Heart right ventricle (tissue), 16 donors: ENCODE data around the gene CTPS1. TPM values are rescaled to one million over a fixed set of nuclear protein-coding genes. Genes with fewer than 3 reads are reported as not detected.

Experiments
- ATAC-seq, 8 donors: fragments of 200-7000 bp; cut with Tn5 transposase; one replicate each; pipeline ENCODE4 v1.9.1; 2020; ENCODE audit warnings: mild to moderate bottlenecking in 8 of 8, moderate library complexity in 8 of 8, moderate number of reproducible peaks in 1 of 8
- DNase-seq, 2 donors: peaks; one replicate each; pipeline ENCODE4 v3.0.0-alpha.2; 2020
- H3K27ac ChIP-seq, 10 donors: fragments of 200-600 bp; sonication (generic) in 2 of 10; one replicate each; pipeline versions ENCODE4 v1.5.0 to v1.8.0; 2020 to 2022; ENCODE audit warnings: mild to moderate bottlenecking in 3 of 10
- H3K27me3 ChIP-seq, 7 donors: fragments of 200-600 bp; one replicate each; pipeline ENCODE4 v1.8.0; 2021 to 2022; ENCODE audit warnings: mild to moderate bottlenecking in 2 of 7
- H3K36me3 ChIP-seq, 9 donors: fragments of 200-600 bp; sonication (generic) in 1 of 9; one replicate each; pipeline versions ENCODE4 v1.5.0 to v1.8.0; 2020 to 2022; ENCODE audit warnings: mild to moderate bottlenecking in 2 of 9
- H3K4me1 ChIP-seq, 9 donors: fragments of 200-600 bp; sonication (generic) in 1 of 9; one replicate each; pipeline versions ENCODE4 v1.5.0 to v1.8.0; 2020 to 2022; ENCODE audit warnings: mild to moderate bottlenecking in 4 of 9
- H3K4me3 ChIP-seq, 10 donors: fragments of 200-600 bp; sonication (generic) in 2 of 10; one replicate each; pipeline versions ENCODE4 v1.5.0 to v1.8.0; 2020 to 2022; ENCODE audit warnings: mild to moderate bottlenecking in 7 of 10, moderate library complexity in 2 of 10
- H3K9me3 ChIP-seq, 11 donors: fragments of 200-600 bp in 10 of 11; sonication (generic) in 2 of 11; one replicate each; pipeline versions ENCODE4 v1.5.0 to v1.8.0; 2013 to 2022; ENCODE audit warnings: mild to moderate bottlenecking in 2 of 11, control low read depth in 1 of 11, moderate library complexity in 1 of 11
- WGBS, 2 donors: extraction: QIAGEN DNeasy Blood & Tissue Kit; methylation state at CpG; one replicate each; pipeline ENCODE4 v1.1.7; 2013; ENCODE audit warnings: inconsistent platforms in 1 of 2; 5-methylcytosine and 5-hydroxymethylcytosine counted together
- intact Hi-C, 10 donors: fragments of 100-400 bp; cut with DNase I; formaldehyde crosslinking; loops; one replicate each; pipeline versions ENCODE4 v1.11.1 to v1.14.2; 2022
- polyA plus RNA-seq, 2 donors: library from polyadenylated mRNA; stranded (reverse); fragments of 200-250 nt; gene quantifications; one replicate each; pipeline ENCODE4 v1.2.3, GENCODE V29; 2013
- total RNA-seq, 10 donors: library from RNA; stranded (reverse); fragmentation: NEBNext Ultra II Directional in 3 of 10; extraction: Animal tissue kit (Norgen Biotek cat#: 25700) in 3 of 10; gene quantifications; one replicate each; pipeline versions ENCODE4 v1.2.1 to v1.2.4, GENCODE V29; 2021 to 2023
- TF ChIP-seq, protein P1 (sequence below), 9 donors: fragments of 200-600 bp; sonication (generic) in 2 of 9; IDR thresholded peaks; one replicate each; pipeline versions ENCODE4 v1.5.0 to v1.8.0; 2021 to 2022; ENCODE audit warnings: antibody characterized with exemption in 9 of 9, mild to moderate bottlenecking in 5 of 9, moderate library complexity in 1 of 9
- donor health status: Arrhythmogenic right ventricular cardiomyopathy.
- donor health status: ischemic (EF 13 %, LVEDD 7.1; RV severe dilation, severe dysfunction).
- donor health status: healthy with polysubstance abuse.
- donor health status: DM: no; HTN: yes; CAD: no.
- donor health status: DM: no; HTN: no; CAD: no.
- donor health status: ischemic (EF 25% LVEDD 6.9; RV normal size, moderate dysfunction).
- donor health status: ischemic (EF 25% LVEDD 5.7; RV mildly dilated, moderate dysfunction).
- donor health status: healthy.
- donor health status: DM: yes; HTN: yes; CAD: no.
- donor health status: Ischemic cardiomyopathy.
- donor health status: ischemic (EF 35%, LVEDD 5.7; RV mildly dilated, moderate dysfunction).
- donor health status: nonischemic (EF 11% LVEDD 7.7; RV severe dilation, severe dysfunction).
- donor health status: DM: yes; HTN: yes; CAD: no.
- donor health status: PGD.
- donor health status: ischemic (EF 29% LVEDD 5.4; RV normal size, mild dysfunction).
- donor health status: nonischemic (EF 23%, LVEDD 6.1; RV moderate dilation, normal function).

Gene CTPS1
- total and polyA plus RNA-seq, 12 donors, result 4.6 to 12.1 (median 7.1) TPM

DNA sequence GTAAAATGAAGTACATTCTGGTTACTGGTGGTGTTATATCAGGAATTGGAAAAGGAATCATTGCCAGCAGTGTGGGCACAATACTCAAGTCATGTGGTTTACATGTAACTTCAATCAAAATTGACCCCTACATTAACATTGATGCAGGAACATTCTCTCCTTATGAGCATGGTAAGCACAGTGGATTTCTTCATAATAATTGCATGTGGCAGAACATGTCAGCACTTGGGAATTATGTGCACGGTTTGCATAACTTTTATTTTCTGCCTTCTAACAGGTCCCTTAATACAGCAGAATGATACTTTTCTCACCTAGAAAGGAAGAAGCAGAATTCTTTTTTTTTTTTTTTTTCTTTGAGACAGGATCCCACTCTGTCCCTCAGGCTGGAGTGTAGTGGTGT lies 3.8 kb downstream of the CTPS1 start:
- TF ChIP-seq, protein P1, sequence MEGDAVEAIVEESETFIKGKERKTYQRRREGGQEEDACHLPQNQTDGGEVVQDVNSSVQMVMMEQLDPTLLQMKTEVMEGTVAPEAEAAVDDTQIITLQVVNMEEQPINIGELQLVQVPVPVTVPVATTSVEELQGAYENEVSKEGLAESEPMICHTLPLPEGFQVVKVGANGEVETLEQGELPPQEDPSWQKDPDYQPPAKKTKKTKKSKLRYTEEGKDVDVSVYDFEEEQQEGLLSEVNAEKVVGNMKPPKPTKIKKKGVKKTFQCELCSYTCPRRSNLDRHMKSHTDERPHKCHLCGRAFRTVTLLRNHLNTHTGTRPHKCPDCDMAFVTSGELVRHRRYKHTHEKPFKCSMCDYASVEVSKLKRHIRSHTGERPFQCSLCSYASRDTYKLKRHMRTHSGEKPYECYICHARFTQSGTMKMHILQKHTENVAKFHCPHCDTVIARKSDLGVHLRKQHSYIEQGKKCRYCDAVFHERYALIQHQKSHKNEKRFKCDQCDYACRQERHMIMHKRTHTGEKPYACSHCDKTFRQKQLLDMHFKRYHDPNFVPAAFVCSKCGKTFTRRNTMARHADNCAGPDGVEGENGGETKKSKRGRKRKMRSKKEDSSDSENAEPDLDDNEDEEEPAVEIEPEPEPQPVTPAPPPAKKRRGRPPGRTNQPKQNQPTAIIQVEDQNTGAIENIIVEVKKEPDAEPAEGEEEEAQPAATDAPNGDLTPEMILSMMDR (IDR thresholded peaks at IDR 0.05), result no peak
- no peak for ATAC-seq
- no peak overlapping the region for H3K27ac ChIP-seq
- H3K27me3 ChIP-seq, result no peaks in the 10 kb centered on the region
- WGBS, 2 donors, result 88 to 95% methylated on average over 1 of the region's 1 CpG
- intact Hi-C loops, result loop anchor here in 2 of 10 donors (10.0 kb wide), 2 partner anchors 122 to 132 kb away; no protein-coding TSS in a partner anchor
- peaks cover 0 to 52% (median 0%) of the 10 kb centered on the region in 9 donors for H3K36me3 ChIP-seq
- peaks cover 0 to 46% (median 21%) of the 10 kb centered on the region in 9 donors for H3K4me1 ChIP-seq
- DNase-seq, result no peak
- H3K4me3 ChIP-seq, result no peak overlapping the region
- no peaks in the 10 kb centered on the region for H3K9me3 ChIP-seq

DNA sequence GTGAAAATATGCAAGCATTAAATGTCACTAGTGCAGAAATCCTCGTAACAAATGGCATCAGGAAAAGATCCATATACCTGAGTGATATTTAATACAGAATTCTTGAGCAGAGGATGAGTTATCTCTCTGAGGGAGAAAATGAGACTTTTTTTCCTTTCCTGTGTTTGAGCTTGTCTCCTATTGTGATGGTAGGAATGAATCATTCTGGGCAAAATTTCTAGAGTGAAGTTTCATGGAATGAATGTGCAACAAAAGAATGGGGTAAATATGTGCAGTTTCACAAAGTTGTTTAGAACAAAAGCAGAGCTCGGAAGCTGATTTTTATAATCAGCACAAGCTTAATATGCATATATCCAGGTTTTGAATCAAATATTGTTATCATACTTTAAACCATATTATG lies 4.6 kb downstream of the CTPS1 start:
- Histone ChIP-seq H3K4me1 (peaks cover 0 to 44% (median 18%) of the 10 kb centered on the region in 9 donors), H3K36me3 (peaks cover 0 to 60% (median 0%) of the 10 kb centered on the region in 9 donors), H3K4me3 (no peak overlapping the region), H3K27me3 (no peaks in the 10 kb centered on the region), H3K27ac (no peak overlapping the region), H3K9me3 (no peaks in the 10 kb centered on the region)
- 95 to 96% methylated on average over 2 of the region's 2 CpGs for WGBS, 2 donors
- TF ChIP-seq, protein P1 (IDR thresholded peaks at IDR 0.05), result no peak
- DNase-seq (no peak), ATAC-seq (no peak)
- intact Hi-C loops, result loop anchor here in 2 of 10 donors (10.0 kb wide), 2 partner anchors 121 to 131 kb away; no protein-coding TSS in a partner anchor

DNA sequence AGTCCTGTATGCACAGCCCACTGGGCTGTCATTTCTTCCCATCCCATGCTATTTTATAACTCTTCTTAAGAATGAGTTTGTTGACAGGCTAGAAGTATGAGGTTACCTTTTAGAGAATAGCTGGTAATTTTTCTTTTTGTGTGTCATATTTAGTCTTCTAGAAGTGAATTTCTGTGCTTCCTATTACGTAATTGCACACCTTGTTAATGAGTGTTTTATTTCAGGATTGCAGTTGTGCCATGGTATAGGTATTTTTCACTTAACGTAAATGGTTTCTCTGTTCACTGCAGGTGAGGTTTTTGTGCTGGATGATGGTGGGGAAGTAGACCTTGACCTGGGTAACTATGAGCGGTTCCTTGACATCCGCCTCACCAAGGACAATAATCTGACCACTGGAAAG lies 5.0 kb downstream of the CTPS1 start:
- intact Hi-C loops, result loop anchor here in 2 of 10 donors (10.0 kb wide), 2 partner anchors 120 to 130 kb away; no protein-coding TSS in a partner anchor
- TF ChIP-seq, protein P1 (IDR thresholded peaks at IDR 0.05), result no peak
- no peak overlapping the region for H3K4me3 ChIP-seq
- no peaks in the 10 kb centered on the region for H3K27me3 ChIP-seq
- DNase-seq (no peak), ATAC-seq (no peak)
- peaks cover 0 to 65% (median 4%) of the 10 kb centered on the region in 9 donors for H3K36me3 ChIP-seq
- no peak overlapping the region for H3K27ac ChIP-seq
- 94 to 98% methylated on average over 4 of the region's 4 CpGs for WGBS, 2 donors
- H3K4me1 ChIP-seq, result peaks cover 0 to 42% (median 17%) of the 10 kb centered on the region in 9 donors
- H3K9me3 ChIP-seq, result no peaks in the 10 kb centered on the region

DNA sequence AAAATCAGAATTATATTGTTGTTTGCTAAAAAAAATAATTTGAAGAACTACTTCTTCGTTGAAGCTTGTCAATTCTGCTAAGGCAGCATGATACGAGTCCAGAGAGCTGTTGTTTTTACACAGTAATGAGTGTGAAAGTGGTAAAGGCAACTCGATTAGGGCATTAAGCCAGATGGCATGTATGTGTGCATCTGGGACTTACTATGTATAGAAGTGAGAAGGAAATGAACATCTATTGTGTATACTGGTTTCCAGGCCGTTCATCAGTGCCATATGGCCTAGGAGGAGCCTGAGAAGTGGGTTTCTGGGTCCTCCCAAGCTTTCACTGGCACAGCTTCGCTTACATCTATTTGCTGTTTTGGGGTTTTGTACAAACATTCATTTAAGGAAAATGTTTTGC lies 5.7 kb downstream of the CTPS1 start:
- intact Hi-C loops, result loop anchor here in 2 of 10 donors (10.0 kb wide), 2 partner anchors 120 to 130 kb away; no protein-coding TSS in a partner anchor
- ATAC-seq (no peak), DNase-seq (no peak)
- H3K36me3 ChIP-seq, result peaks cover 0 to 71% (median 5%) of the 10 kb centered on the region in 9 donors
- H3K4me1 ChIP-seq, result peaks cover 0 to 41% (median 16%) of the 10 kb centered on the region in 9 donors
- TF ChIP-seq, protein P1 (IDR thresholded peaks at IDR 0.05), result no peak
- no peak overlapping the region for H3K27ac ChIP-seq
- H3K4me3 ChIP-seq, result no peak overlapping the region
- 77 to 82% methylated on average over 5 of the region's 5 CpGs for WGBS, 2 donors
- no peaks in the 10 kb centered on the region for H3K9me3 ChIP-seq
- no peaks in the 10 kb centered on the region for H3K27me3 ChIP-seq
